DLD1 (cell line): Measurements from ENCODE around the gene RILPL1.
"Not testable (repeated sequence)": the region's sequence is repeated elsewhere in the genome, so short reads cannot be mapped to it uniquely, and the experiment has no call there.

Experiments
- in situ Hi-C: cut with HindIII; loops from 2 replicates; pipeline ENCODE4 v1.10.0; 2017; ENCODE audit warnings: low sequenced_read_pairs

RILPL1 gene, protein sequence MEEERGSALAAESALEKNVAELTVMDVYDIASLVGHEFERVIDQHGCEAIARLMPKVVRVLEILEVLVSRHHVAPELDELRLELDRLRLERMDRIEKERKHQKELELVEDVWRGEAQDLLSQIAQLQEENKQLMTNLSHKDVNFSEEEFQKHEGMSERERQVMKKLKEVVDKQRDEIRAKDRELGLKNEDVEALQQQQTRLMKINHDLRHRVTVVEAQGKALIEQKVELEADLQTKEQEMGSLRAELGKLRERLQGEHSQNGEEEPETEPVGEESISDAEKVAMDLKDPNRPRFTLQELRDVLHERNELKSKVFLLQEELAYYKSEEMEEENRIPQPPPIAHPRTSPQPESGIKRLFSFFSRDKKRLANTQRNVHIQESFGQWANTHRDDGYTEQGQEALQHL

DNA sequence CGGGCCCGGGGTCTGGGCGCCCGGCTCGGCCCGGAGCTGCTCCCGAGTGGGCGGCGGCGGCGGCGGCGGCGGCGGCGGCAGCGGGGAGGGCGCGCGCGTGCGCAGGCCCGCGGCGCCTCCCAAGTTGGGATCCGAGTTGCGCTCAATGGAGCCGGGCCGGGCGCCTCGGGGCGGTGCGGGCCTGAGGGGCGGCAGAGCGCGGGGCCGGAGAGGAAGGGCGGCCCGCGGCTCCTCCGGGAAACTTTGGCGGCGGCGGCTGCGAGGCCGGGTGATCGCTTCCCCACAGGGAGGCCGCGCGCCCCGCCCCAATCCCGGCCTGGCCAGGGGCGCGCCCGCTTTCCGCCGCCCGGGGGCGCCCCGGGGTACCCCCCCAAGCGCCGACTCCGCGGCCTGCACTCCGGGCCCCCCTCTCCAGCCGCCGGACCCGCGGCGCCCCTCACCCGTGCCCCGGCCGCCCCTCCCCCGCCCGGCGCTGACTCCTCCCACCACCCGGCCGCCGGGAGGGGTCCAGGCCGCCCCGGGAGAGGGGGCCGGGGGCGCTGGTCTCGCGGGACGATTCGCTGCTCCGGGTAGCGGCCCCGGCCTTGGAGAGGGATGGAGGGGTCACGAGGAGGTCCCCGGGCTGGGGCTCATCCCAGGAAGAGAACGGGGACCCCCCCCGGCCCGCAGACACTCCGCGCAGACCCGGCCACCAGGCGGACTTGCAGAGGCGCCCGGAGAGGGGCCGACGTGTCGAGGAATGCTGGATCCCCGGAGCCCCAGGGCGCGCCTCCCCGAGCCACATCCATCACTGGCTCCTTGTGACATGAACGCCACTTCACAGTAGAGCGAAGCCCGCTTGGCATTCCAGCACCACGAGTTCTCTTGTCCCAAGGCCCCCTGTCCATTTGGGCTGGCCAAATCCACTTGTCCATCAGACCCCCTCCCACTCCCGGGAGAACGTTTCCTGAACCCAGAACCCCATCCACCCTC is at the start of gene RILPL1:
TSS of gene RILPL1 (minus strand) at position 48 of the 972 bp plus-strand sequence. CDS start 237 bp downstream, outside the sequence.
- in situ Hi-C loops = no loop called here

DNA sequence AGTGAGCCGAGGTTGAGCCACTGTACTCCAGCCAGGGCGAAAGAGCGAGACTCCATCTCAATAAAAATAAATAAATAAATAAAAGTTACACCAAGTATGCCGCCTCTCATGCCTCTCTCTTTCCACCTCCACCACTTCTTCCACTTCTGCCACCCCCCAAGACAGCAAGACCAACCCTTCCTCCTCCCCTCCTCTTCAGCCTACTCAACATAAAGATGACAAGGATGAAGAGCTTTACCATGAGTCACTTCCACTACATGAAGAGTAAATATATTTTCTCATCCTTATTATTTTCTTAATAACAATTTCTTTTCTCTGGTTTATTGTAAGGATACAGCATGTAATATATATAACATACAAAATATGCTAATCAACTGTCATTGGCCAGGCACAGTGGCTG is 47.3 kb upstream of the RILPL1 start:
- in situ Hi-C loops = no loop called here

DNA sequence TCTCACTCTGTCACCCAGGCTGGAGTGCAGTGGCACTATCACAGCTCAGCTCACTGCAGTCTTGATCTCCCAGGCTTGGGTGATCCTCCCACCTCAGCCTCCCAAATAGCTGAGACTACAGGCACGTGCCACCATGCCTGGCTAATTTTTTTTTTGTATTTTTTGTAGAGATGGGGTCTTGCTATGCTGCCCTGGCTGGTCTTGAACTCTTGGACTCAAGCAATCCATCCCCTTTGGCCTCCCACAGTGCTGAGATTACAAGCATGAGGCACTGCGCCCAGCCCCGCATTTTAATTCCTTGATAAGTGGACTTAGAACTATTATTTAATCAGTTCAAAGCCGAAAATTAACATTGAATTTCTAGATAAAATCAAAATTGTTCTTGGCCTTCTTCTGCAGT is 45.3 kb upstream of the RILPL1 start:
- in situ Hi-C loops = not testable (repeated sequence)

DNA sequence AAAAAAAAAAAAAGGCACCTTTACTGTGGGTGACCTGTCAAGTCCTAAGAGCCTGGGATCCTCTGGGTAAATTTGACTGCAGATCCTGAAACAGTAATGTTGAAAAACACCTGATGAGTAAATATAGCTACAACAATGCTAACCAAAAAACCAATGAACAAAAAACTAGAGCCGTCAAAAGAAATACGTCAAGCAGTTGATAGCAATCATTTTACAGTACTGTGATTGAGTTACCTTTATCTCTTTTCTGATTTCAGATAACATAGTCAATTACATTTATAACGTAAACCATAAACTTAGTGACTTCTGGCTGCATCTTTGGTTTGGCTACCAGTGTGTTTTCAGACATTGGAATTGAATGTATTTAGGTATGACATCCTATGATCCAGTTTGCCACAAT is 44.7 kb upstream of the RILPL1 start:
- in situ Hi-C loops = no loop called here

DNA sequence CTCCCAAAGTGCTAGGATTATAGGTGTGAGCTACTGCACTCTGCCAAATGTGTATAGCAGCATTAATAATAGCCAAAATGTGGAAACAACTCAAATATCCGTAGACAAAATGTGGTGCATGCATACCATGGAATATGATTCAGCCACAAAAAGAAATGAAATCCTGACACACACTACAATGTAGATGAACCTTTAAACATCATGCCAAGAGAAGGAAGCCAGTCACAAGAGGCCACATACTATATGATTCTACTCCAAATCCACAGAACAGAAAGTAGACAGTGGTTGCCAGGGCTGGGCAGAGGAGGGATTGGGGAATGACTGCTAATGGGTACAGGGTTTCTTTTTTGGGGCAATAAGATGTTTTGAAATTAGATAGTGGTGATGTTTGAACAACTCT is 43.1 kb upstream of the RILPL1 start:
- in situ Hi-C loops = no loop called here

DNA sequence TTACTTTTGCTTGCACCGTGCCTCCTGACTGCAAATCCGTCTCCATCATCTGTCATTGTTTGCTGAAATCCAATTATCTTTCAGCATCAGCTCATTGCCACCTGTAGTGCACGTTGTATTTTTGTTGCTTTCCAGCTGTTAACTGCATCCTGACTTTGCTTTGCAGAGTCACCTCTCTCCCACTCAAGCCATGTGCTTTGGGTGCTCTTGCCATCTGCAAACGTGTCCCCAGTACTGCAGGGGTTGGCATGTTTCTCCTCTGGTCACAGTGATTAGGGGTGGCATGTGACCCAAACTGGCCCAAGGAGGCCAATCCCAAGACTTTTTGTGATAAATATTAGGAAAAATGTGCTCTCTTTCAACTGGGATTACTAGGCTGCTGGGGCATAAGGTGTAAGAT is 40.4 kb upstream of the RILPL1 start:
- in situ Hi-C loops = no loop called here

DNA sequence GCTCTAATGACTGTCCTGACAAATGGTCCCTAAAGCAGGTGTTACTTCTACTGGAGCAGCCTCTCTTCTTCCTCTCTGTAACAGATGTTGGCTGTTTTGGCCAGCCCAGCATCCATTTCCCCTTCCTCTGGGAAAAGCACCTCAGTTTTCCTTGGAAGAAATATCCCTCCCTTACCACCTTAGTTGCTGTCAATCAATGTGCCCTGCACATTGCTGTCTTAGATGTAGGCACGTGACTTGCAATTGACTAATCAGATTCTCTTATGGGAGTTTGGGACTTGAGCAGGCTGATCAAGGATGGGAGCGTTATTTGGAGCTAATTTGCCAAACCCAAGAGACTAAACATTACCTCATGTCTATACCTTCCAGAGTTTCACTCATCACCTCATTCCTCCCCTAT is 38.9 kb upstream of the RILPL1 start:
- in situ Hi-C loops = no loop called here

DNA sequence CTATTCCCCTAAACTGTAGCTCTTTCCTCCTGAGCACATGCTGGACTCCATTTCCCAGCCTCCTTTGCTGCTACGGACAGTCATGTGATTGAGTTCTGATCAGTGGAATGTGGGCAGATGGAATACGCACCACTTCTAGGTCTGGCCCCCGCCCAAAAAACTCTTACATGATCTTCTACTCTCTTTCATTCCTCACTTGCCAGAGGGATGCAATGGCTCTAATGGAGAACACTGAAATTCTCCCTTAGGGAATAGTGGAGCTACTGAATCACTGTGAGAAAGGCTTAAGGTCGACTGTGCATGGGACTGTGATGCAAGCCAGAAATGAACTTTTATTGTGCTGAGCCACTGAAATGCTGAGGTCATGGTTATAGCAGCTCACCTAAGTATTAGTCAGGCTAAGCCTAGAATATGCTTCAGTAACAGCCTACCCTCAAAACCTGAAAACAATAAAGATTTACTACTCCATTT is 37.9 kb upstream of the RILPL1 start:
- in situ Hi-C loops = no loop called here

DNA sequence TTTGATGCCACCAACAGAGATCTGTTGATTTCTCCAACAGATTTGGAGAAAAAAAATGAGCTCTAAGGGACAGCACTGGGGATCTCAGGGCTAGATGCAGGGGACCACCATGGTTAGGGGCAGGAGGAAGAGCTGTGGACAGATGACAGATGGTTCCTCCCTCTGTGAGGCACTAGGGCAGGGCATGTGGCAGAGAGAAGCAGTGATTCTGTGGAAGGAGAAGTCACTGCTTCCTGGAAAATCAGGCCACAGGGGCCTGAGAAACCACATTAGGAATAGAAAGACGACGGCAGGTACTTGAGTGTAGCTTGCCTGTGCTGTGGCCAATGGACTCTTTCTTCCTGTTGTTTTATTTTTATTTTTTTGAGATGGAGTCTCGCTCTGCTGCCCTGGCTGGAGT is 25.9 kb upstream of the RILPL1 start:
- in situ Hi-C loops = no loop called here

DNA sequence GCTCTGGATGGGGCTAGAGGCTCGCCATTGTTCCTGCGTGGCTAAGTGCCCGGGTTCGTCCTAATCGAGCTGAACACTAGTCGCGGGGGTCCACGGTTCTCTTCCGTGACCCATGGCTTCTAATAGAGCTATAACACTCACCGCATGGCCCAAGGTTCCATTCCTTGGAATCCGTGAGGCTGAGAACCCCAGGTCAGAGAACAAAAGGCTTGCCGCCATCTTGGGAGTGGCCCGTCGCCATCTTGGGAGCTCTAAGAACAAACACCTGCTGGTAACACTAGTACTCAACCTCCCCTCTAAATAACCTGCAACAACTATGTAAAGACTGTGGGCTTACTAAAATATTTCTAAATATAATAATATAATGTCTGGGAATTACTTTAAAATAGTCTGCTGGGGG is 25.0 kb upstream of the RILPL1 start:
- in situ Hi-C loops = not testable (repeated sequence)

DNA sequence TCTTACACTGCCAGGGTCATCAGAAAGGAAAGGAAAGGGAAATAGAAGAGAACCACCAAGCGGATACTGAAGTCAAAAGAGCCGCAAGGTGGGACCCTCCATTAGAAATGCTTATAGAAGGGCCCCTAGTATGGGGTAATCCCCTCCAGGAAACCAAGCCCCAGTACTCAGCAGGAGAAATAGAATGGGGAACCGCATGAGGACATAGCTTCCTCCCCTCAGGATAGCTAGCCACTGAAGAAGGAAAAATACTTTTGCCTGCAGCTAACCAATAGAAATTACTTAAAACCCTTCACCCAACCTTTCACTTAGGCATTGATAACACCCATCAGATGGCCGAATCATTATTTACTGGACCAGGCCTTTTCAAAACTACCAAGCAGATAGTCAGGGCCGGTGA is 21.3 kb upstream of the RILPL1 start:
- in situ Hi-C loops = not testable (repeated sequence)

DNA sequence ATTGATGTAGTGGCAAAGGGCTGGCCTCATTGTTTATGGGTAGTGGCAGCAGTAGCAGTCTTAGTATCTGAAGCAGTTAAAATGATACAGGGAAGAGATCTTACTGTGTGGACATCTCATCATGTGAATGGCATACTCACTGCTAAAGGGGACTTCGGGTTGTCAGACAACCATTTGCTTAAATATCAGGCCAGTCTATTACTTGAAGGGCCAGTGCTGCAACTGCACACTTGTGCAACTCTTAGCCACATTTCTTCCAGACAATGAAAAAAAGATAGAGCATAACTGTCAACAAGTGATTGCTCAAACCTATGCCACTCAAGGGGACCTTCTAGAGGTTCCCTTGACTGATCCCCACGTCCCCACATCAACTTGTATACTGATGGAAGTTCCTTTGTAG is 20.6 kb upstream of the RILPL1 start:
- in situ Hi-C loops = not testable (repeated sequence)

DNA sequence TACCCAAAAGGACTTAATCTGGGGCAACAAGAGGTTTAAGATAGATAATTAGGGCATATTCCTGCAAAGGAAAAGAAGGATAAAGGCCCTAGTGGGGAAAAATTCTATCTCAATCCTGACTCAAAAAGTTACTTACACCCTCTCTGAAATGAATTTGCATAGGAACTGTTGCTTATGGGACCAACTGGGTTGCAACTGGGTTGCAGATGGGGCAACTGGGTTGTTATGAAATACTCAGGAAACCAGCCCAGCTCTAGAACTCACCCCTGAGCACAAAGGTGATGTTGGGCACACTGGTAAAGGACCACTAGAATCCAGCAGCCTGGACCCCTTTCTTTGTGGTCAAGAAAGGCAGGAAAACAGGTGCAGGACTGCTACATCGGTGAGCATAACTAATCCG is 17.2 kb upstream of the RILPL1 start:
- in situ Hi-C loops = no loop called here

DNA sequence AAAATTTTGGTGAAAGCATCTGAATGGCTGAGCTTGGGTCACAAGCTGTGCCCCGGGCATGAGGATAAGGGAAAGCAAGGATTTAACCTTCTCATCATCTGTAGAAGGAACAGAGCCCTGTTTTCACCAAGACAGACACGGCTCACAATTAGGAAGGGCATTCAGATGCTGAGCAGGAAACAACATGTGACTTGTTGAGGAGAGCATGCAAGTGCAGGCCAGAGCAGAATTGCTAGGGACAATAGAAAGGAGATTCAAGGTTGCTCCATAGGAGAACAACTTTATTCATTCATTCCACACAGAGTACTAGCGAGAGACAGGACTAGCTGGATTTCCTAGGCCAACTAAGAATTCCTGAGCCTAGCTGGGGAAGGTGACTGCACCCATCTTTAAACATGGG is 14.6 kb upstream of the RILPL1 start:
- in situ Hi-C loops = no loop called here

DNA sequence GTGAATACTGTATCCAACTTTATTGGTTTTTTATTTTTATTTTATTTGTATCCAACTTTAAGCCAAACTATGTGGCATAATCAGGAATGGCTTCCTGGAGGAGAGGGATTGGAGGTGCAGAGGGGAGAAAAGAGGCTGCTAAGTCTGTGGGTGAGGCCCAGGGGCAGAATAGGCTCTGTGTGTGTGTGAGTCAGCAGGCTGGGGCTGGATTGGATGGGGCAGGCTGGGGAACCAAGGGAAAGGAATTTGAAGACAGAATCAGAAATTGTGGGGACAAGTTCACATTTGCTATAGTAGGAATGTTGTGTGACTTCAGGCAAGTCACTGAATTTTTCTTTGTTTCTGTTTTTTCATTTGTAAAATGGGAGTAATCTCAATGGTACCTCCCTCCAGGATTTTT is 12.8 kb upstream of the RILPL1 start:
- in situ Hi-C loops = no loop called here

DNA sequence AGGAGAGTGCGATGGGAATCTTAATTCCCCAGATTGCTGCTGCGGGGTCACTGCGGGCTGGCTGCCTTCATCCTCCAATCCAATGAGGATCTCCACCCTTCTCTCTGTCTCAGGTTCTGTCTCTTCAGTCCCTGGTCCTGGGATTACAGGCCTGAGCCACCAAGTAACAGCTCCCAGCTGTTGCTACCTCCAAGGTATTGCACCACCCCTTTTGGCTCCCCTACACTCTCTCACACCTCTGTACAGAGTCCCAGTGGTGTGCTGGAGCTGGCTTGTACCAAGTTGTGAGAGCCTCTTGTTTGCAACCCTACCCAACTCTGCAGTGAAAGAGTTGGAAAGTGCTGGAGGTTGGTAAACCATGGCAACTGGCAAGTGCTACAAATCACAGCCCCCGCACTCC is 10.0 kb upstream of the RILPL1 start:
- in situ Hi-C loops = no loop called here

DNA sequence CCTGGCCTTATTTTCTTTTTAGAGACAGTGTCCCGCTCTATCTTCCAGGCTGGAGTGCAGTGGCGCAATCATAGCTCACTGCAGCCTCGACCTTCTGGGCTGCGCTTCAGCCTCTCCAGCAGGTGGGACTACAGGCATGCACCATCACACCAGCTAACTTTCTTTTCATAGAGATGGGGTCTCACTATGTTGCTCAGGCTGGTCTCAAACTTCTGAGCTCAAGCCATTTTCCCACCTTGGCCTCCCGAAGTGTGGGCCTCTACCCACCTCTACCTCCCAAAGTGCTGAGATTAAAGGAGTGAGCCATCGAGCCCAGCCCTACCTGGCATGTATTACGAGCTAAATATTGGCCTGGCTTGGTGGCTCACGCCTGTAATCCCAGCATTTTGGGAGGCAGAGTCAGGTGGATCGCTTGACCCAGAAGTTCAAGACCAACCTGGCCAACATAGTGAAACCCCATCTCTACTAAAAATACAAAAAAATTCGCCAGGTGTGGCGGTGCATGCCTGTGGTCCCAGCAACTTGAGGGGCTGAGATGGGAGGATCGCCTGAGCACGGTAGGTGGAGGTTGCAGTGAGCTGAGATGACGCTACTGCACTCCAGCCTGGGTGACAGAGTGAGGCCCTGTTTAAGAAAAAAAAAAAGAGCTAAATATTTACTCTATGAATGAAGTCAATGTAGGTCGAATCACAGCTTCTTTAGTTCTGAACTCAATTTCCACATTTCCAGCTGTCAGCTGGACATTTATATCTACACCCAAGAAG is 7.6 kb upstream of the RILPL1 start:
- in situ Hi-C loops = no loop called here

DNA sequence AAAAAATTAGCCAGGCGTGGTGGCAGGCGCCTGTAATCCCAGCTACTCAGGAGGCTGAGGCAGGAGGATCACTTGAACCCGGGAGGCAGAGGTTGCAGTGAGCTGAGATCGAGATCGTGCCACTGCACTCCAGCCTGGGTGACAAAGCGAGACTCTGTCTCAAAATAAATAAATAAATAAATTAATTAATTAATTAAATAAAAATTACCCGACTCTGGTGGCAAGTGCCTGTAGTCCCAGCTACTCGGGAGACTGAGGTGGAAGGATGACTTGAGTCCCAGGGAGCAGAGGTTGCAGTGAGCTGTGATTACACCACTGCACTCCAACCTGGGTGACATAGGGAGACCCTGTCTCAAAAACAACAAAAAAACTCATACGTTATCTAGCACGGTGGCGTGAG is 2.4 kb upstream of the RILPL1 start:
- in situ Hi-C loops = not testable (repeated sequence)

DNA sequence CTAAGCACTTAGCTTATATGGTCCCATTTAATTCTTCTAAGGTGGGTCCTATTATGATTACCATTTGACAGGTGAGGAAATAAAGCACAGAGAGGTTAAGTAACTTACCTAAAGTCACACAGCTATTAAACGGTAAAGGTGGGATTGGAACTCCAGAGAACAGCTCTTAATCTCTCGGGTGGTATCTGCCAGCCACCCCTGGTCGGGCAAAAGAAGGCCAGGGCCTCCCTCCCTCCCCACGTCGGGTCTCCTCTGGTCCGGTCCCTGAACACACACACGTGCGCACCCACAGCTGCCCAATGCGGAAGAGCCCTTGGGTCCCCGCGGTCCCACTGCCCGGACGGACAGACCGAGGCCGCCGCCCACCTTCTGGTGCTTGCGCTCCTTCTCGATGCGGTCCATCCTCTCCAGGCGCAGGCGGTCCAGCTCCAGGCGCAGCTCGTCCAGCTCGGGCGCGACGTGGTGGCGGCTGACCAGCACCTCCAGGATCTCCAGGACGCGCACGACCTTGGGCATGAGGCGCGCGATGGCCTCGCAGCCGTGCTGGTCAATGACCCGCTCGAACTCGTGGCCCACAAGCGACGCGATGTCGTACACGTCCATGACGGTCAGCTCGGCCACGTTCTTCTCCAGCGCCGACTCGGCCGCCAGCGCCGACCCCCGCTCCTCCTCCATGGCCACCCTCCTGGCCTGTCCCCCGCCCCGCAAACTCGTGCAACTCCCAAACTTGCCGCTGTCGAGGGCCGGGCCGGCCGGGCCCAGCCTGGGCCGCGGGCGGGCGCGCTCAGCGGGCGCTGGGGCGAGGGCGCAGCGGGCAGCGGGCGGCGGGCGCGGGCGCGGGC is 490 bp downstream of the RILPL1 start:
- in situ Hi-C loops = no loop called here

DNA sequence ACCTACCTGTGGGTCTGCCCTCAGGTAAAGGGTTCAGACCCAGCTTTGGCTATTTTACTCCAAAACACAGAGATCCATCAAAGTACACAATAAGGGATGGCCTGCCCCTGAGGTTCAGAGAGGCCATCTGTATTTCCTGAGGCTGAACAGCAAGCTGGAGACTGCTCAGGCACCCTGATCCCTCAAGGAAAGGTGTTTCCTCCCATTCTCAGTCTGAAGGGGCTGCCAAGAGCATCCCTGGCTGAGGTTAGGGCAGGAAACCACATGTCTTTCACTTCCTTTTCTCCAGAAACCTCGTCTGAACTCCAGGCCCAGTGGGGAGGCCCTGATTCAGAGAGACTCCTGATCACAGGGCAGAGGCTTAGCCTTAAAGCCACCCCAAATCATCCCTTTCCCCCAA is 1.5 kb downstream of the RILPL1 start:
- in situ Hi-C loops = no loop called here
